NCI-H524 (cell line): ENCODE data around the gene ERCC3.
A peak's percentile ranks its signal among the peaks of the same experiment; 100 is the strongest.
"Not testable (repeated sequence)": the region's sequence is repeated elsewhere in the genome, so short reads cannot be mapped to it uniquely, and the experiment has no call there.

Experiments used
- DNase-seq, 2 experiments: peaks; one replicate each; lab custom pipeline; 2025; lab: John Stamatoyannopoulos, UW

ERCC3 gene

DNA sequence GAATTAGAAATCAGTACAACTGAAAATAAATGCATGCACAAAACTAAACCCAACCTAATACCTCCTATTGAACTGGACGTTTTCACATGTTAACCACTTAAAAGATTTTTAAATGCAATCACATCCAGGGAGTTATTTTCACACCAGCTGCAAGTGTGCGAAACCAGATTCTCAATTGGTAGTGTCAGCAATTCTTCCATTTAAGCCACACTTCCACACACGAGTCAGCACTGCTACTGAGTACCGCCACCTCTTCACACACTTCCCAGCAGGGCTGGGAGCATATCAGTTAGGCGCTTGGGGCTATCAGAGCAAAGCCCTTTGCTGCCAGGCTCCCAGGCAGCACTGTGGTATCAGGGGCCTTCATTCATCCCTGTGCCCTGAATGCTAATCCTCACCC lies 14.2 kb downstream of the ERCC3 start:
- no peak for DNase-seq

DNA sequence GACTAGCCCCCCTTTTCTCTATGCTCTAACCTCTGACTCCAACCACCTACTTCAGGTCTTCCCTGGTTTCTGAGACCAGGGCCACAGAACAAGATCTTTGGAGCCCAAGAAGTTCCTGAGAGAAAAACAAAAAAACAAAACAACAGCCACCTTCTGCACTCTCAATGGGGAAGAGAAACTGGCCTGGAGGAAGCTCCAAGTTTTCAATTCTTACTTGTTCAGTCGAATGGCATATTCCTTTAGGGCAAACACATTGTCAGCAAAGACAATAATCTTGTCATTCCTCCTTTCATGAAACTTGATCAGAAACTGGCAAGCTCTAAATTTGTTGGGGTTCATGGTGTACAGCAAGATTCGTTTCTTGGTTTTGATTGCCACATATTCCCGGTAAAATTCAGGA lies 15.0 kb downstream of the ERCC3 start:
- no peak for DNase-seq

DNA sequence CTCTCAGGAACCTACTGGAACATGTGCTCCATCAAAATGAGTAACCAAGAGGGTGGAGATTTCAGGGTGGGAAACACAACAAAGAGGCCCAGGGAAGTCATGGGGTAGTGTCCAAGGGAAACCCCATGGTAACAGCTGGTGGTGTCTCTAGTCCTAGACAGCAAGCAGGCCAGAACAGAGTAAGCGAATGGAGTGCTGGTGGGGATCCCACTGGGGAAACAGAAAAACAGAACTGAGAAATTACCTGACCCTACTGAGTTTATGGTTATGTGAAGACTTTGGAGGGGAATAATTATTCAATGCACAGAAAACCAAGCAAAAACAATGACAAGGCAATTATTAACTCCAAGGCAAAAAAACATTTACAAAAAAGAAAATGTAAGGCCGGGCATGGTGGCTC lies 16.9 kb downstream of the ERCC3 start:
- no peak for DNase-seq

DNA sequence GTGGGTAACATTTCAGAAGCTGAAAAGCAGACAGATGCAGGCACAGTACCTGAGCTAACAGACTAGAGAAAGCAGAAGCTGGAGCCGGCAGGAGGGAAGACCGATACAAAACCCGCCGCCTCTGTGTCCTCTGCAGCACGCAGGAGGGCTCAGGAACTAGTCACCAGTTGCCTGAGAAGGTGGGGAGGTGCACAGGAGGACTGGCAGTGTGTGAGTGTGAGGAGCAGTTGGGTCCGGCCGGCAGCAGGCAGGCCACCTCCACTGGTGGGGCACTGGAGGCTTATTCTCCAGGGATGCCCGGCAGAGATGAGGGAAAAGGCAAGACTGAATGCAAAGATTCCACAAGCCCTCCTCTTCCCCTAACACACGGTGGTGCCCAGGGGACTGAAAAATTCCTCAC lies 18.2 kb downstream of the ERCC3 start:
- no peak for DNase-seq

DNA sequence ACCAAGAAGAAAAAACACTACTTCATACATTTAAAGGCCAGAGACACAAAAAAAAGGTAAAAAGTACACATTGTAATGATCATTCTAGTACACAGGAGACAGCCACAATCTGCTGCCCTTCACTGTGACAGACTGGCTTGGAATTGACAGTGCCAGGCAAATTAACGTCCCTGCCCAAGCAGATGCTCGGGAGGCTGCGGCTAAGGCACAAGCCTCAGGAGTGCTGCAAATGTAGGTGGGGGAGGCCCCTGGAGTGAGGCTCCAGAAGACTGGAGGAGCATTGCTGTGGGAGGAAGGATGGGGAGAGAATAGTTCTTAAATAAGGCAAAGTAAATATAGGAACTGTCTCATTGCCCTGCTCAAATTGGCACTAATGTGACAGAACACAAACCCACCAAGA lies 18.6 kb downstream of the ERCC3 start:
- no peak for DNase-seq

DNA sequence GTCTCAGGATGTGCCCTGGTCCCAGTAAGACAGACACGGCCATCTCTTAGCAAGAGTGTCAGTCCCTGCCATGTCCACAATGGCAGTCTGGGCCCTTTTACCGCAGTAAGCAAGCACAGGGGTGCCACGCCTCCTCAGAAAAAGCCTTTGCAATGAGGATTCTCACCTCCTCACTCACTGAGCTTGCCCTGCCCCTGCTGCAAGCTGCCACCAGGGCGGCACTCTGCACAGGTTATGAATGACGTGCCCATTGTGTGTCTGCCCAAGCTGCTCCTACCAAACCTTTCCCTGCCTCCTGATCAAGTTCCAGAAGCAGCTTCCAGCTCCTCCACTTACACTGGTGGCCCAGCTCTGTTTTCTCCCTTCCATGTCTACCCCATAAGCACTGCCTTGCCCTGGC lies 23.3 kb downstream of the ERCC3 start:
- DNase-seq, result no peak

DNA sequence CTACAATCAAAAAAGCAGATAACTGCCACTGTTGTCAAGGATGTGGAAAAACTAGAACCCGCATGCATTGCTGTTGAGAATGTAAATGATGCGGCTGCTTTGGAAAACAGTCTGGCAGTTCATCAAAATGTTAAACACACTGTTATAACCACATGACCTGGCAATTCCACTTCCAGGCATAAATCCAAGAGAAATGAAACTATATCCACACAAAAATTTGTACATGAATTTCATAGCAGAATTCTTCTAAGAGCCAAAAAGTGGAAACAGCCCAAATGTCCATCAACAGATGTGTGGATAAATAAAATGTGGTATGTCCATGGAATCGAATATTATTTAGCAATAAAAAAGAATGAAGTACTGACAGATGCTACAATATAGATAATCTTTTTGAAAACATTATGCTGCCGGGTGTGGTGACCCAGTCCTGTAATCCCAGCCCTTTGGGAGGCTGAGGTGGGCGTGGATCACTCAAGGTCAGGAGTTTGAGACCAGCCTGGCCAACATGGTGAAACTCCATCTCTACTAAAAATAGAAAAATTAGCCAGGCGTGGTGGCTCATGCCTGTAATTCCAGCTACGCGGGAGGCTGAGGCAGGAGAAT lies 32.0 kb downstream of the ERCC3 start:
- no peak for DNase-seq

DNA sequence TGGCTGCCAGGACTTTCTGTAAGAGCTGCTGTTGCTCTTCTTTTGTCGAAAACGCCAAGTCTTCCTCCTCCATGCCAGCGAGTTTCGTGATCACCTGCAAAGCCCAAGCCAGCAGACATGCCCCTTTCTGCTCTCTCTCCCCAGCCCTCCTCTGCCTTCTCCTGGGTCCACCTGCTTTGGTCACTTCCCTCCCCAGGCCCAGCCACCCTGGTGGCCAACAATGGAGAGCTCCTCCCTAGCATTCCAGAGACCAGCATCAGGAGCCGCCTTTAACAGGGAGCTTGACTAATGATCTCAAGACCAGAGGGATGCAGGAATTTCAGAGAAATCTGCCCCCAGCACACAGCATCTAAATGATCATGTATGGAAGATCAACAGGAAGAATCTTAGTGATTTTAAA lies 34.6 kb downstream of the ERCC3 start:
- DNase-seq, result no peak

DNA sequence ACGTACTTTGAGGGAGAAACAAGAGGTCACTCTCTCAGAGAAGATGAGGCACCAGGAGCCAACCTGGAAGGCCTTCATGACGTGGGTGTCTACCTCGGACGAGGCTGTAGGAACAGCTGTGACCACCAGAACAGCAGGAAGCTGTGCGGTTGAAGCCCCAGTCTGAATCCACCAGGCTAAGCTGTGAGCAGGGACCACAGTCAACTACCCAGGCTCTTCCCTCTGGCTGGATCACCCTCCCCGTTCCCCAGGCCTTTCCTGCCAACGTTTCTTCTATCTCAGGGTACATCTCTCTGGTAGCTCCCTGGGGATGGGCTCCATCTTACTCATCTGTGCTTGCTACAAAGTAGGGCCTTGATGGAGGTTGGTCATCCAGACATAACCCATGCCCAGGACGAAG lies 37.1 kb downstream of the ERCC3 start:
- DNase-seq, result no peak

DNA sequence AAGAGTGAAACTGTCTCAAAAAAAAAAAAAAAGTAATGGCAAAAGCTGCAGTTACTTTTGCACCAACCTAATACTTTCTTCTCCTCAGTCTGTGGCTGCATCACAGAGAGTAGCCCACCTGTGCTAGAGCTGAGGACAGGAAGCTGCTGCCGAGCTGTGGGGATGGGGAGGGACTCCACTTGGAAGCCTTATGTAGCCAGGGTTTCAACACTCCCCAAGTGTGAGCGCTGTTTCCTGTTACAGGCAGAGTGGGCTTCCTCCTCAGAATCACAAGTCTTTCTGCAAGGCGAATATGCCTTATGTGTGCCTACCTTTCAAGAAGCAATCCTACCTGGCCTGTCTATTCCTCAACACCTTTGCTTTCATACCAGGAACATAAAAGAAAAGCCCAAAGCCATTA lies 37.6 kb downstream of the ERCC3 start:
- DNase-seq, result no peak

DNA sequence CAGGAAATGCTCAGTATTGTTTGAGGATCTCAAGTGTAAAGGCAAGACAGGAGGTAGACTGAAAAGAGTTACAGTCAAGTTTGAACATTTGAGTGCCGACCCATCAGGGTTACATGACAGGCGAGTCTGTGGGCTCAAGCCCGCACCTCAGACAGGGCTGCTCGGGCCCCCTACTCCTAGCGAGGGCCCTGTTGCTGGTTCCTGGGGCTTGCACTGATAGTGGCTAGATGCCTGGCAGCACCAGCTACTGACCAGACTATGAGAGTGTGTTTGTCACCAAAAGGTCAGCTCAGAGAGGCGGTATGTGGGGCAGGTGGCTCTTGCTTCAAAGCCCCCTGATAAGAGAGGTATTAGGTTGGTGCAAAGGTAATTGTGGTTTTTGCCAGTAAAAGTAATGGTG lies 38.2 kb downstream of the ERCC3 start:
- no peak for DNase-seq

DNA sequence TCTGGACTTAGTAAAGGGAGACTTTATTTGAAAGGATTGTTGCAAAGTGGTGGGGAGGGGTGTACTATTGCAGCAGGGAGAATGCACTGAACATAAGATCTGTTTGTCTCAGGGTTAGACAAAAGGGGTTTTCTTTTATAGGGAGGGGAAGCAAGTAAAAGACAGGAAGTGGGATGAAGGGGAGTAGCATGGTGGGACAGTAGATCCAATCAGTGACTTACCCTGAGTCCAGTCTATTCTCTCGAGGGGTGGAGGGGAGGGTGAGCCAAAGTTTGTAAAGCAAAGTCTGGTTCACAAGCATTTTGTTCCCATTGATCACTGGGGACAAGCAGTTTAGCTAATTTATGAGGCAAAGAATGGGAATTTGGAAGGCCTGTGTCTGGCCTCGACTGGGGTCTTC lies 38.8 kb downstream of the ERCC3 start:
- no peak for DNase-seq

DNA sequence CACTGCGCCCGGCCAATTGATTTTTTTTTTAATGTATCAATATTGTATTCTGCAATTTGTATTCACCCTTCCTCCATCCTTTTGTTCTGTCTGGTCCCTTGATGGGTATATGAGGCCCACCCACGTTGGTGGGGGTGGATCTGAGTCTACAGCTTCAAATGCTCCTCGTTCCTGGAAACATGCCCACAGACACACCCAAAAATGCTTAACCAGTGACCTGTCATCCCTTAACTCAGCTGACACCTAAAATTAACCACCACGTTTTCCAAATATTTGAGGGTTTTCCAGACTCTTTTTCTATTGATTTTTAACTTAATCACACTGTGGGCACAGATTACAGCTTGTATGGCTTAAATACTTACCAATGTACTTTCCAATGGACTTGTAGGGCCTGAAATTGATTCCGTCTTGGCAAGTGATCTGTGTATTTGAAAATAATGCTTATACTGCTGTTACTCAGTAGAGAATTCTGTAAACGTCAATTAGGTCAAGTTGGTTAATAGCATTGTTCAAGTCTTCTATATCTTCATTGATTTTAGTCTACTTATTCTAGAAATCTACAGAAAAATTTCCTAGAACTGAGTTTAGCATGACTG lies 39.5 kb downstream of the ERCC3 start:
- DNase-seq, result no peak

DNA sequence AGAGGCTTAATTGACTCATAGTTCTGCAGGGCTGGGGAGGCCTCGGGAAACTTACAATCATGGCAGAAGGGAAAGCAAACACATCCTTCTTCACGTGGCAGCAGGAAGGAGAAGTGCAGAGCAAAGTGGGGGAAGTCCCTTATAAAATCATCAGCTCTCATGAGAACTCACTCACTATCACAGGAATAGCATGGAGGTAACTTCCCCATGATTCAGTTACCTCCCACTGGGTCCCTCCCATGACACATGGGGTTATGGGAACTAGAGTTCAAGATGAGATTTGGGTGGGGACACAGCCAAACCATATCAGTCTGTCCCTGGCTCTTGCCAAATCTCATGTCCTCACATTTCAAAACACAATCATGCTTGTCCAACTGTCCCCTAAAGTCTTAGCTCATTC lies 52.8 kb downstream of the ERCC3 start:
- DNase-seq, result not testable (repeated sequence)

DNA sequence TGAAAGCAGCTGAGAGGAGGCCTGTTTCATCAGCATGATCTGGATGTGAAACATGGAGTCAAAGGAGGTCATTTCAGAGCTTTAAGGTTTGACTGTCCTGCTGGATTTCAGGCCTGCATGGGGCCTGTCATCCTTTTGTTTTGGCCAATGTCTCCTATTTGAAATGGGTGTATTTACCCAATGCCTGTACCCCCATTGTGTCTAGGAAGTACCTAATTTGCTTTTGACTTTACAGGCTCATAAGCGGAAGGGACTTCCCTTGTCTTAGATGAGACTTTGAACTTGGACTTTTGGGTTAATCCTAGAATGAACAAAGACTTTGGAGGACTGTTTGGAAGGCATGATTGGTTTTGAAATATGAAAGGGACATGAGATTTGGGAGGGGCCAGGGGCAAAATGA lies 54.5 kb downstream of the ERCC3 start:
- DNase-seq, result no peak

DNA sequence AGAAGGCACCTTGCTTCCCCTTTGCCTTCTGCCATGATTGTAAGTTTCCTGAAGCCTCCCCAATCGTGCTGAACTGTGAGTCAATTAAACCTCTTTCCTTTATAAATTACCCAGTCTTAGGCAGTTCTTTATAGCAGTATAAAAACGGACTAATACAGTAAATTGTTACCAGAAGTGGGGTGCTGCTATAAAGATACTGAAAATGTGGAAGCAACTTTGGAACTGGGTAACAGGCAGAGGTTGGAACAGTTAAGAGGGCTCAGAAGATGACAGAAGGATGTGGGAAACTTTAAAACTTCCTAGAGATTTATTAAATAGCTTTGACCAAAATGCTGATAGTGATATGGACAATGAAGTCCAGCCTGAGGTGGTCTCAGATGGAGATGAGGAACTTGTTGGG lies 56.2 kb downstream of the ERCC3 start:
- not testable (repeated sequence) for DNase-seq

DNA sequence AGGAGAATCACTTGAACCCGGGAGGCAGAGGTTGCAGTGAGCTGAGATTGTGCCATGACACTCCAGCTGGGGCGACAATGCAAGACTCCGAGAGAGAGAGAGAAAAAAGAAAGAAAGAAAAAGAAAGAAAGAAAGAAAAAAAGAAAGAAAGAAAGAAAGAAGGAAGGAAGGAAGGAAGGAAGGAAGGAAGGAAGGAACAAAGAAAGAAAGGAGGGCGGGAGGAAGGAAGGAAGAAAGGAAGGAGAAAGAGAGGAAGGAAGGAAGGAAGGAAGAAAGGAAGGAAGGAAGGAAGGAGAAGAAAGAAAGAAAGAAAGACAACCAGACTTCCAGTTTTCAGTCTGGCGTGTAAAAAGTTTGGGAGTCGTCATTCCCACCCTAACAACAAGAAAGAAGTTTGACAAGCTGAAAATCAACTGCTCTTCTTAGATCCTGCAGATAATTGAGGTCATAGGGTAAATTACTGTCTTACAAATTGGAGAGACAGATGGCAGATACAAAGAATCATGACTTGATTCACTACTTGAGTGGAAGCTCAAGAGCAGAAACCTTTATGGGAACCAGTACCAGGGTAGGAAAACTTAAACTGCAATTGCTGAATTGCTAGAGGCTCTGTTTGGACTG lies 58.8 kb downstream of the ERCC3 start:
- peak; percentile 21 to 62 for DNase-seq

DNA sequence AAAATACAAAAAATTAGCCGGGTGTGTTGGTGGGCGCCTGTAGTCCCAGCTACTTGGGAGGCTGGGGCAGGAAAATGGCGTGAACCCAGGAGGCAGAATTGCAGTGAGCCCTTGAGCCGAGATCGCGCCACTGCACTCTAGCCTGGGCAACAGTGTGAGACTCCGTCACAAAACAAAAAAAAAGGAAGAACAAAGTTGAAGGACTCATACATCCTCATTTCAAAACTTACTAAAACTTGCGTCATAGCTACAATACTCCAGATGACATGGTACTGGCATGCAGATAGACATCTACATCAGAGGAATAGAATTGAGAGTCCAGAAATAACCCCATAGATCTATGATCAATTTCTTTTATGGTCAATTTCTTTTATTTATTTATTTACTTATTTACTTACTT lies 60.2 kb downstream of the ERCC3 start:
- no peak for DNase-seq

DNA sequence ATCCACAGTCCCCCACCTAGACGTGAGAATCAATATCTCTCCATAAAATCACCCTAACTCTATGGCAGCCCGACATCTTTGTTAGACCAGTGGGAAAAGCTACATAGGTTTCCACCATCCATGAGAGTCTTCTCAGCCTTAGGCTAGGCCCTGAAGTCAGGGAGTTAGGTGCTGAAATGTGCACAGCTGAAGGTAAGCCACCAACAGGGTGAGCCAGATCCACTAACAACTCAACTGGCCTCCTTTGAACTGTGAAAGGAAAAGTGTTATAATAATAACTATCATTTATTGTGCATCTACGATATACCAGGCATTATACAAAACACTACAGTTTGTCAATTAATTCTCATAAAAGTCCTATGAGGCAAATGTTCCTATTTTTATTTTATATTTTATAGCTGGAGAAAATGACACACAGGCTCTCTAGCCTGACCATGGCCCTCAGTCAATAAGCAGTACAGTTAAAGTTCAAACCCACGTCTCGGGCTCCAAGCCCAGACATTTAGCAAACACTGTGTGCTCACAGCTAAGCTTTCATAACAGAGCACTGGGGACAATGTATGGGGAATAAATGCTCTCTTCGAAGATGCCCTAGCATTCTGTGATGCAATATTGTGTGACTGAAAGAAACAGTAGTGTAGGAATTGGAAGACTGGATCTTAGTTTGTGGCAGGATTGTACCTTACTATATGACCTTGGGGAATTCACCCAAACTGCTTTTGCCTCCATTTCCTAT lies 62.6 kb downstream of the ERCC3 start:
- no peak for DNase-seq

DNA sequence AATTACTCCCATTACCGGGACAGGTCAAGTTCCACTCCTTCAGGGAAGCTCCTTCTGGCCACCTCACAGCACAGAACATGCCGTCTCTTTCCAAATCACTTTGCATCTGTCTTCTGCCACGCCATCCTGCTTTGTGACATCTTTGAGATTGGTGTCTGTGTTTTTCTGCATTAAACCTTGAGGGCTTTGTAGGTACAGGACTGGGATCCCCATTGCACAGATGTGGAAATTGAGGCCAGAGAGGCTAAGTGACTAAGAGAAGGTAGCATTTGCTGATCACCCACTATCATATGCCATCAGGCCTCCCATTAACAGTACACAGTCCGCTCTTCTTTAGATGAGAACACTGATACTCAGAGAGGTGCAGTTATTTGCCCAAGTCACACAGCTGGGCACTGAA lies 64.4 kb downstream of the ERCC3 start:
- no peak for DNase-seq

DNA sequence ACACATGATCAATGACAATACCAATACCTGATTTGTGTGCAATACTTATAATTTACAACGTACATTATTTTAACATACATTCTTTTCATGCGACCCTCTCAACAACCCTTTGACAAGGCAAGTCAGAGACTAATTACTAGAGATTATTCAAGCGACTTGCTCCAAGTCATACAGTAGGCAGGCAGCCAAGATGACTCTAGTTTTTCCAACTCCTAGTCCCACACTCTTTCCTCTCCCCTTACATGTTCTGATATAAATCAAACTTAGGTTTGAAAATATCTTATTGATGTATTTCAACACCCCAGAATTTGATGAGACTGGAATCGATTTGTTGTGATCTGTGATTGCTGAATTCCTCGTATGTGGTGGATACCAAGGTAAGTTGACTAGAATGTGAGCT lies 65.8 kb downstream of the ERCC3 start:
- DNase-seq, result no peak

DNA sequence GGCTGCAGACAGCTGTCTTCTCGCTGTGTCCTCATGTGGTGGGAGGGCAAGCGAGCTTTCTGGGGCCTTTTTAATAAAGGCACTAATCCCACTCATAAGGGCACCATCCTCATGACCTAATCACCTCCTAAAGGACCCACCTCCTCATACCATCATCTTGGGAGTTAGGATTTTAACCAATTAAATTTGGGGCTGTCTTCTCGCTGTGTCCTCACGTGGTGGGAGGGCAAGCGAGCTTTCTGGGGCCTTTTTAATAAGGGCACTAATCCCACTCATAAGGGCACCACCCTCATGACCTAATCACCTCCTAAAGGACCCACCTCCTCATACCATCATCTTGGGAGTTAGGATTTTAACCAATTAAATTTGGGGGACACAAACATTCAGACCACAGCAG lies 66.7 kb downstream of the ERCC3 start:
- DNase-seq, result not testable (repeated sequence)

DNA sequence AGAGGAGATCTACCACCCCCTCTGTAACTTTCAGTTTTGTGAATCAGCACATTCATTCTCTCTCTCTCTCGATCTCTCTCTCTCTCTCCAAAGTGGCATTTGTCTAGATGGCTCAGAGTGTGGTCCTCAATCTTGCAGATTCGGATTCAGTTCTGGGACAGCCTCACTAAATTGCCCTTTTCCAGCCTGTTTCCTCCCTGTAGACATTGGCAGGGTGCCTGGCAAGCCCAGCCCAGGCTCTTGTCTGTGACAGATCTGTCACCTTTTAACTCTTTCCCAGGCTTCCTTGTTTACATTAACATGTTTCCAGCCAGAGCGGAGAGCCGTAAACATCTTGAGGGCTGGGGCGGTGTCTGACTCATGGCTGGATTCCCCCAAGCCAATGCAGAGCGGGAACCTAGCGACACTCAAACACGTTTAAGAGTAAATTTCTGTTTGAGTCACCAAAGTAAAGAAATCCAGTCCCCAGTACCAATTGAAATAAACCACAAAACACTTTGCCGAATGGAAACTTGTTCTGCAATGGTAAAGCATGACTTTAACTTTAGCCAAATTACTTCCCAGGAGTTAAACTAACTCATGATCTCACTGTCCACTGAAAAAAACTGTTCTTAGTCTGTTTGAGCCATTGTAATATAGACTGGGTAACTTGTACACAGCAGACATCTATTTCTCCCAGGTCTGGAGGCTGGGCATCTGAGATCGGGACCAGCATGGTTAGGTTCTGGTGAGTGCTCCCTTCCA lies 67.3 kb downstream of the ERCC3 start:
- no peak for DNase-seq
